DMS114 treated with DMSO at 0.1 percent for 48 hours (cell line): ENCODE data around the gene COL23A1.
"Not testable (repeated sequence)": the region's sequence is repeated elsewhere in the genome, so short reads cannot be mapped to it uniquely, and the experiment has no call there.

ENCODE experiments used
- DNase-seq: peaks from one replicate; lab custom pipeline; 2025; ENCODE audit not compliant: unreplicated experiment; lab: John Stamatoyannopoulos, UW

COL23A1 gene

GRCh38 chr5:178312880-178313282 lies 277.3 kb downstream of the COL23A1 start:
- no peak for DNase-seq

DNA sequence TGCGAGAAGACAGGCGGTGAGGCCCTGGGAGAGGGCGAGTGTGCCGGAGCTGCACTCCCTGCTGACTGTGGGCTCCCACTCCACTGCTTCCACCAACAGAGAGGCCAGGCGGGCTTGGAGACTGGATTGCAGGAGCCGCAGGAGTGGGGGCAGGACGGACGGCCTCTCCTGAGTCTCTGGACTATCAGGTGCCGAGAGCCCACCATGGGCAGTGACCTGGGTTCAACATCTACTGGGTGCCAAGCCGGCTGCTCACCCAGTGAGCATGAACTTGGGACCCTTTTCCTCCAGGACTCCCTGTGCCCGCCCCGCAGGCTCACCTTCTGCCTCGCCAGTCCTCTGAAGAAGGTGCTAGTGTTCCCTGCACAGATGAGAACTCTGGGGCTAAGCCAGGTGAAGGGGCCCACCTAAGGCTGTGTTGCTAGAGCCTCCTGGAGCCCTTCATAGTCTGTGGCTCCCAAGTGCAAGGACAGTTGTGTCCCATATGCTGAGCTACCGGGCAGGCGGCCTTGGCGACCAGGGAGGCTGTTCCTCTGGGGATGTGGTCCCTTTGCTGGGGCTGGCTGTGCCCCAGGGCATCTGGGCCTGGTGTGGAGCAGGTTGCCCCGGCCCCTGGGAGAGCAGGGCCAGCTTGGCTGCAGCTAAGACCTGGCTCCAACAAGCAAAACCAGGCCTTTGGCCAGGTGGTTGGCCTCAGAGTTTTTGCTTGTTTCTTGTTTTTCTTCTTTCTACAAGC lies 279.9 kb downstream of the COL23A1 start:
- no peak for DNase-seq

GRCh38 chr5:178309271-178310013 lies 280.8 kb downstream of the COL23A1 start:
- DNase-seq: no peak

GRCh38 chr5:178308541-178309092 lies 281.6 kb downstream of the COL23A1 start:
- no peak for DNase-seq

DNA sequence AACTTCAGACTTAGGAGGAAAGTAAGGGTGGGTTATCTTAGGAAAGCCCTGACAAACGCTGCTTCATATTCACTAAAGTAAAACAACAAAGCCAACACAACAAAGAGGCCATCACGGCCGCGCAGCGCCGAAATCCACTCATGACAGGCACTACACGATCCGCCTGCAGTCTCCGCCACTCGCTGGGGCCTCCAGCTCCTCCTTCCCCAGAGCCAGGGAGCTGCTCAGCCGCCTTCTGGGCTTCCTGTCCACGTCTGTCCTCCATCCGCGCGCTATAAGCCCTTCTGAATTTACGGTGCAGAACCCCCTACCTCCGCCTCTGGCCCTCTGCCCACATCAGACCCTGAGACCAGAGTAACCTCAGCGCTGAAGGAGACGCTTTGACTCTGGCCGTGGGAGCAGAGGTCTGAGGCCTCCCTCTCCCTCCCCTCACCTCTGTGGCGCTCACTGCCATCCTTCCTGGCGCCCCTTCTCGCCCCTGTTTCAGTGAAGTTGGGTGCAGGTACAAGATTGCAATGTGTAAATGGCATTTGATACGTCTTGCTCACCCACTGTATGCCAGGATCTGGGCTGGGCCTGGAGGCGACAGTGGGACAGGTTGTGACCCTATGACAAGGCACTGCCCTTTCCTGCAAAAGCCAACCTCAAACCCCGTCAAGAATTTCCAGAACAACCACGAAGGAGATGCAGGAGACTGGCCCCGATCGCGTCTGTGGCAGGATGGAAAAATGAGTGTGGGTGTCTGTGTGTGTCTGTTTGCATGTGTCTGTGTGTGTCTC lies 282.7 kb downstream of the COL23A1 start:
- DNase-seq: no peak

GRCh38 chr5:178306430-178307225 lies 283.6 kb downstream of the COL23A1 start:
- DNase-seq: no peak

GRCh38 chr5:178305801-178306200 lies 284.4 kb downstream of the COL23A1 start:
- DNase-seq: no peak

- DNase-seq: no peak
These were observed 285.2 kb downstream of the COL23A1 start for GRCh38 chr5:178304761-178305645.

GRCh38 chr5:178304016-178304415 lies 286.2 kb downstream of the COL23A1 start:
- no peak for DNase-seq

DNA sequence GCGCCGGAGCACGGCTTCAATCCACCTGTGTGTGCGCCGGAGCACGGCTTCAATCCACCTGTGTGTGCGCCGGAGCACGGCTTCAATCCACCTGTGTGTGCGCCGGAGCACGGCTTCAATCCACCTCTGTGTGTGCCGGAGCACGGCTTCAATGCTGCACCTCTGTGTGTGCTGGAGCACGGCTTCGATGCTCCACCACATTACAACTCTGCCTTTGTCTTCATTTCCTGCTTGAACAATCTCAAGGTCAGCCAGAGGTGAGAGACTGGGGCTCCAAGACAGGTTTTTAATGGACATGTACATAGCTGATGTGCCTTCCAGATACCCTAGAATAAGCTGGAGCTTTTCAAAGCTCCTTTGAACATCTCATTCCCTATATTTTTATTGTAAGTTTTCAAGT lies 287.9 kb downstream of the COL23A1 start:
- DNase-seq: not testable (repeated sequence)

DNA sequence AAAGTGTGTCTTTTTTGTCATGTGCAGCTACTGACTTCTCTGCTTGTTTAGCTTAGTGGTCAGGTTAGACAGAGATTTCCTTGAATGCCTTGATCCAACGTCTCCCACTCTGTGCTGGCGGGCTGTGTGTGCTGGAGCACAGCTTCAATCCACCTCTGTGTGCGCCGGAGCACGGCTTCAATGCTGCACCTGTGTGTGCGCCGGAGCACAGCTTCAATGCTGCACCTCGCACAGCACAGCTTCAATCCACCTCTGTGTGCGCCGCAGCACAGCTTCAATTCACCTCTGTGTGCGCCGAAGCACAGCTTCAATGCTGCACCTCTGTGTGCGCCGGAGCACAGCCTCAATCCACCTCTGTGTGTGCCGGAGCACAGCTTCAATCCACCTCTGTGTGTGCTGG lies 288.6 kb downstream of the COL23A1 start:
- no peak for DNase-seq

- no peak for DNase-seq
These were observed 291.8 kb downstream of the COL23A1 start for GRCh38 chr5:178298283-178298807.

GRCh38 chr5:178297751-178298150 lies 292.4 kb downstream of the COL23A1 start:
- DNase-seq: no peak

GRCh38 chr5:178296066-178296465 lies 294.1 kb downstream of the COL23A1 start:
- no peak for DNase-seq

DNA sequence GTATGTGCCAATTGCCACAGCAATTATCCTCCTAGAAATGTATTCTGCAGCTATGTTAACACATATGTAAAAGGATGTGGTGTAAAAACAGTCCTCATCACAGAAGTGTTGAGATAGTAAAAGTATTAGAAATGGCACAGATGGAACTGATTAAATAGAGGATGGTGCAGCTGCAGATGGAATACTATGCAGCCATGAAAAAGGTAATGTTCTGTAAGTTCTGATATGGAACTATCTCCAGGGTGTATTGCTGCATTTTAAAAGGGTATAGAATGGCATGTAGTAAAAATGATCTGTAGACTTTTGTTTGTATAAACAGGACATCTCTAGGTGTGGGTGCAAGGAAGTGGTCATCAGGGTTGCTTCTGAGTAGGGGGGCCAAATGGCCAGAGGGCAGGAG lies 294.6 kb downstream of the COL23A1 start:
- no peak for DNase-seq

- DNase-seq: no peak
These were observed 296.4 kb downstream of the COL23A1 start for GRCh38 chr5:178293815-178294214.

- no peak for DNase-seq
These were observed 296.8 kb downstream of the COL23A1 start for GRCh38 chr5:178293400-178293799.

GRCh38 chr5:178292826-178293205 lies 297.4 kb downstream of the COL23A1 start:
- DNase-seq: no peak
